Right atrium auricular region (tissue), 2 donors: ENCODE data around the gene FGF12. TPM values are rescaled to one million over a fixed set of nuclear protein-coding genes. Genes with fewer than 3 reads are reported as not detected.

ENCODE experiments used
- DNase-seq: peaks from one replicate; pipeline ENCODE4 v3.0.0-alpha.2; 2019; ENCODE audit warnings: low spot score
- H3K27ac ChIP-seq, 2 donors: fragments of 200-600 bp; sonication (generic); 1 replicate in 1 of 2; 2 replicates in 1 of 2; pipeline ENCODE4 v1.5.1; 2016 to 2019
- H3K27me3 ChIP-seq, 2 donors: fragments of 200-600 bp; sonication (generic); one replicate each; pipeline versions ENCODE4 v1.5.1 to v1.6.0; 2017 to 2019
- H3K36me3 ChIP-seq: fragments of 200-600 bp; sonication (generic); one replicate; pipeline ENCODE4 v1.5.1; 2016
- H3K4me1 ChIP-seq, 2 donors: fragments of 200-600 bp; sonication (generic); one replicate each; pipeline versions ENCODE4 v1.5.1 to v1.6.0; 2017 to 2019
- H3K4me3 ChIP-seq, 2 donors: fragments of 200-600 bp; sonication (generic); 1 replicate in 1 of 2; 2 replicates in 1 of 2; pipeline ENCODE4 v1.5.1; 2017 to 2019; ENCODE audit warnings: mild to moderate bottlenecking in 1 of 2, moderate library complexity in 1 of 2
- H3K9me3 ChIP-seq, 2 donors: fragments of 200-600 bp; sonication (generic); one replicate each; pipeline ENCODE4 v1.5.1; 2019
- CTCF ChIP-seq, 2 donors: fragments of 200-600 bp; sonication (generic); IDR thresholded peaks; one replicate each; pipeline ENCODE4 v1.5.1; 2019; ENCODE audit warnings: antibody characterized with exemption in 2 of 2
- total RNA-seq, 2 donors: library from RNA; depleted of rRNA; stranded (reverse); fragments of >200 nt; gene quantifications; one replicate each; pipeline ENCODE4 v1.1.0, GENCODE V29; 2016

The FGF12 gene
- total RNA-seq, 2 donors from 2014 or later: 126 to 218 TPM

GRCh38 chr3:192170031-192170430, 557.3 kb downstream of the FGF12 start:
- H3K9me3 ChIP-seq: no peaks in the 10 kb centered on the region
- no peak overlapping the region for H3K27ac ChIP-seq
- H3K27me3 ChIP-seq: no peaks in the 10 kb centered on the region
- no peaks in the 10 kb centered on the region for H3K4me1 ChIP-seq
- TF ChIP-seq CTCF (IDR thresholded peaks at IDR 0.05): no peak
- no peak for DNase-seq
- peaks cover 7% of the 10 kb centered on the region for H3K36me3 ChIP-seq
- no peak overlapping the region for H3K4me3 ChIP-seq

DNA sequence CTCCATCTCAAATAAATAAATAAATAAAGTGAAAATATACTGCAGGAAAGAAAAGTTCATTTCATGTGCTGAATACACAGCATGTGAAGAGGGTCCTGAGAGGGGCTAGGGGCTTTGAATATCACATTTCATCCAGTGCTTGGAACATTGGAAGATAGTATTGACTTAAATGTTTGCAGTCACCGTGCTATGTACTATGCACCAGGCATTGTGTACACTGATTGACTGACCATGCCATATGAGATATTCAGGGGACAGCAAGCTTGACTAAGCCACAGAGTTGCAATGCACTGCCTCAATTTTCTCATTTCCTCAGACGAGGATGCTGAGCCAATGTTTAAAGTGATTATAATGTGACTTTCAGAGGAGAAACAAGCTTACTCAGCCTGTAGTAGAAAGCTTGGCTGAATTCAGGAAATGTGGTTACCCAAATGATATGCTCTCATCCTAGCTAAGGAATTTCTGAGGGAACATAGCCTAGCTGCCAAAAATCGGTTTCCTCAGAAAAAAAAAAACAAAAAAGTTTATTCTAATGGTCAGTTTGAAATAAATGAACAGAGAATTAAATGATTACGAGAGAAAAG, 557.9 kb downstream of the FGF12 start:
- Histone ChIP-seq H3K27me3 (no peaks in the 10 kb centered on the region), H3K4me3 (no peak overlapping the region), H3K4me1 (no peaks in the 10 kb centered on the region), H3K27ac (no peak overlapping the region), H3K36me3 (peaks cover 7% of the 10 kb centered on the region), H3K9me3 (no peaks in the 10 kb centered on the region)
- DNase-seq: no peak
- TF ChIP-seq CTCF (IDR thresholded peaks at IDR 0.05): no peak

DNA sequence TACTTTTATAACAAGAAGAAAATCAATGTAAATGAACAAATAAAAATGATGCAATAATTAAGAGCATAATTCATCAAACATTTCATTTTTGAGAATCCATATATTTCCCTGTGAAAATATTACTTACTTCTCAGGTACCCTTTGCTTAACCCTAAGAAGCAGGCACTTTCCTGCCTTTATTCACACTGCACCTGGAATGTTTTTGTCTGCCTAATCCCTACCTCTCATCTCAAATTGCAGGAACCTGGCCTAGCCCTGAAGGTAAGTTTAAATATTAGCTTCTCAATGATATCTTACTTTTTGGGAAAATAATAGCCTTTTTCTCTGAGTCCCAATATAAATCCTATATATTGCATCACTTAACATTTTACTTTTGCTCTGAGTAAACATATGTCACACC, 559.1 kb downstream of the FGF12 start:
- H3K4me3 ChIP-seq: no peak overlapping the region
- TF ChIP-seq CTCF (IDR thresholded peaks at IDR 0.05): no peak
- no peaks in the 10 kb centered on the region for H3K4me1 ChIP-seq
- no peaks in the 10 kb centered on the region for H3K9me3 ChIP-seq
- no peak for DNase-seq
- peaks cover 7% of the 10 kb centered on the region for H3K36me3 ChIP-seq
- H3K27me3 ChIP-seq: no peaks in the 10 kb centered on the region
- H3K27ac ChIP-seq: no peak overlapping the region

- no peak for TF ChIP-seq CTCF (IDR thresholded peaks at IDR 0.05)
- no peaks in the 10 kb centered on the region for H3K4me1 ChIP-seq
- H3K27me3 ChIP-seq: no peaks in the 10 kb centered on the region
- DNase-seq: no peak
- H3K27ac ChIP-seq: no peak overlapping the region
- H3K4me3 ChIP-seq: no peak overlapping the region
- no peaks in the 10 kb centered on the region for H3K9me3 ChIP-seq
- peaks cover 7% of the 10 kb centered on the region for H3K36me3 ChIP-seq
Observed at GRCh38 chr3:192165552-192165951, 561.8 kb downstream of the FGF12 start.

GRCh38 chr3:192161661-192162060, 565.7 kb downstream of the FGF12 start:
- Histone ChIP-seq H3K9me3 (no peaks in the 10 kb centered on the region), H3K4me1 (no peaks in the 10 kb centered on the region), H3K27me3 (no peaks in the 10 kb centered on the region), H3K4me3 (no peak overlapping the region), H3K27ac (no peak overlapping the region), H3K36me3 (no peaks in the 10 kb centered on the region)
- DNase-seq: no peak
- no peak for TF ChIP-seq CTCF (IDR thresholded peaks at IDR 0.05)

DNA sequence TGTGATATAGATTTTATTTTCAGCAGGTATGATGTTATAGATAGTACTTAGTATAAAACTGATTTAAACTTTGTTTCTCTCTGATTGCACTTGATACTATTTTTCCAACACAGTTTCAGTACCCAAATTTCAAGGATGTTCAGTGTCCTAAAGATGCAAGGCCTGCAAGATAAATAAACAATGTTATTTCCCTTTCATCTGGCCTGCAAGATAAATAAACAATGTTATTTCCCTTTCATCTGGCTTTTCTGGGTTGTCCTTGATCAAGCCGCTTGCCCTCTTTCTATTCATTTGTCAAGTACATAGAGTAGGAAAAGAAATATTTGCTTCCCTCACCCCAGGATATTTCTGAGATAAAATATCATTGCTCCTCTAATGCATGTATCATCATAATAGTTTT, 571.0 kb downstream of the FGF12 start:
- Histone ChIP-seq H3K9me3 (no peaks in the 10 kb centered on the region), H3K36me3 (no peaks in the 10 kb centered on the region), H3K4me3 (no peak overlapping the region), H3K27me3 (no peaks in the 10 kb centered on the region), H3K4me1 (no peaks in the 10 kb centered on the region), H3K27ac (no peak overlapping the region)
- no peak for TF ChIP-seq CTCF (IDR thresholded peaks at IDR 0.05)
- no peak for DNase-seq
